ENCODE results near the gene VEZF1.

- TF ChIP-seq POLR2A (IDR thresholded peaks at IDR 0.05; ENCODE audit: low read depth, low read length) (no peak), POLR2AphosphoS5 (IDR thresholded peaks at IDR 0.05; ENCODE audit: low read depth, low read length) (no peak)
These were observed 34.8 kb downstream of the VEZF1 start for GRCh38 chr17:57953219-57953618.
